GM12878 (cell line): Measurements from ENCODE around the gene SLC22A12. TPM values are rescaled to one million over a fixed set of nuclear protein-coding genes. Genes with fewer than 3 reads are reported as not detected.

Source experiments
- ATAC-seq: fragments of 200-7000 bp; cut with Tn5 transposase; 3 replicates; pipeline ENCODE4 v1.9.1; 2020; ENCODE audit warnings: mild to moderate bottlenecking, moderate library complexity
- BruUV-seq: library from RNA; stranded (reverse); fragments of 400-500 nt; replicated peaks from 2 replicates; lab custom pipeline; 2021; lab: Mats Ljungman, UMichigan
- CTCF ChIA-PET: fragments of 300-600 bp; sonication (Branson Sonifier 250); formaldehyde crosslinking; extraction: SDS; loops from one replicate; lab custom pipeline; 2021; ENCODE audit warnings: inconsistent platforms; lab: Yijun Ruan, JAX
- POLR2A ChIA-PET: fragments of 350-600 bp; formaldehyde crosslinking; extraction: SDS; loops from one replicate; lab custom pipeline; 2021; ENCODE audit warnings: inconsistent platforms; lab: Charles Lee
- RAD21 ChIA-PET: fragments of 300-600 bp; sonication (Branson Sonifier 250); formaldehyde crosslinking; loops from one replicate; lab custom pipeline; 2023; ENCODE audit warnings: antibody characterized with exemption; ENCODE audit not compliant: unreplicated experiment; lab: Charles Lee
- SMC1A ChIA-PET: fragments of 300-600 bp; sonication (Branson Sonifier 250); formaldehyde crosslinking; loops from one replicate; lab custom pipeline; 2023; ENCODE audit not compliant: unreplicated experiment, uncharacterized antibody; lab: Charles Lee
- DNase-seq: peaks from one replicate; pipeline ENCODE4 v3.0.0-alpha.2; 2011; ENCODE audit warnings: low read depth, low spot score
- FAIRE-seq: peaks from 3 replicates; lab custom pipeline; 2011; peaks lifted over from hg19 to GRCh38; lab: Jason Lieb, UNC
- H2AFZ ChIP-seq: 2 replicates; pipeline ENCODE4 v1.6.0; 2011; ENCODE audit warnings: low read depth, low read length, control low read depth; ENCODE audit not compliant: control insufficient read depth
- H3K27ac ChIP-seq: 2 replicates; pipeline ENCODE4 v1.5.1; 2011; ENCODE audit warnings: control low read depth; ENCODE audit not compliant: control insufficient read depth, insufficient read depth
- H3K27me3 ChIP-seq, 2 experiments: replicated peaks in 1 of 2; 2 replicates each; pipeline versions ENCODE4 v1.6.0 to v1.6.1; 2011; ENCODE audit warnings: low read length in 1 of 2; ENCODE audit not compliant: control insufficient read depth in 2 of 2, insufficient read depth in 2 of 2
- H3K36me3 ChIP-seq, 2 experiments: 2 replicates each; pipeline ENCODE4 v1.5.1; 2011; ENCODE audit warnings: low read length in 1 of 2; ENCODE audit not compliant: control insufficient read depth in 2 of 2, insufficient read depth in 2 of 2
- H3K4me1 ChIP-seq: 2 replicates; pipeline ENCODE4 v1.6.1; 2011; ENCODE audit warnings: mild to moderate bottlenecking, low read length, moderate library complexity, mixed read lengths; ENCODE audit not compliant: control insufficient read depth, insufficient read depth
- H3K4me2 ChIP-seq: 2 replicates; pipeline ENCODE4 v1.6.0; 2011; ENCODE audit warnings: control low read depth; ENCODE audit not compliant: control insufficient read depth, insufficient read depth
- H3K4me3 ChIP-seq: fragments of 200-600 bp; sonication (generic); 2 replicates; pipeline ENCODE4 v1.5.1; 2016
- H3K79me2 ChIP-seq: 2 replicates; pipeline ENCODE4 v1.6.0; 2011; ENCODE audit warnings: low read length; ENCODE audit not compliant: control insufficient read depth, insufficient read depth
- H3K9ac ChIP-seq: 2 replicates; pipeline ENCODE4 v1.8.0; 2011; ENCODE audit warnings: low read length, control low read depth, mixed read lengths; ENCODE audit not compliant: control insufficient read depth, insufficient read depth
- H3K9me3 ChIP-seq: replicated peaks from 3 replicates; pipeline ENCODE4 v1.5.1; 2011; ENCODE audit warnings: mild to moderate bottlenecking, low read length; ENCODE audit not compliant: control insufficient read depth, insufficient read depth
- H4K20me1 ChIP-seq: 2 replicates; pipeline ENCODE4 v1.6.0; 2011; ENCODE audit not compliant: control insufficient read depth, insufficient read depth
- ATF3 ChIP-seq: IDR thresholded peaks from 2 replicates; pipeline ENCODE4 v1.6.1; 2011; ENCODE audit warnings: low read depth, mild to moderate bottlenecking, low read length, moderate library complexity, borderline replicate concordance; ENCODE audit errors: extremely low read depth
- BHLHE40 ChIP-seq, 2 experiments: fragments of 450-650 bp in 1 of 2; IDR thresholded peaks; 2 replicates each; pipeline ENCODE4 v1.6.1; 2011 to 2017; ENCODE audit warnings: low read depth in 2 of 2, borderline replicate concordance in 1 of 2, improper control_type of control experiment in 1 of 2, low read length in 1 of 2, mild to moderate bottlenecking in 1 of 2
- GABPA ChIP-seq: IDR thresholded peaks from 2 replicates; pipeline ENCODE4 v1.6.1; 2014; ENCODE audit warnings: antibody characterized with exemption, low read depth, mild to moderate bottlenecking, inconsistent platforms
- GATAD2B ChIP-seq: fragments of 450-650 bp; conservative IDR thresholded peaks from 2 replicates; pipeline ENCODE4 v1.6.1; 2017; ENCODE audit warnings: low read depth, mild to moderate bottlenecking, moderate library complexity
- KDM1A ChIP-seq: fragments of 200-600 bp; sonication (generic); IDR thresholded peaks from 2 replicates; pipeline ENCODE4 v1.6.1; 2016; ENCODE audit warnings: borderline replicate concordance
- NFYA ChIP-seq: IDR thresholded peaks from 2 replicates; pipeline ENCODE4 v1.6.1; 2011; ENCODE audit warnings: low read depth, mild to moderate bottlenecking, low read length, improper control_type of control experiment, borderline replicate concordance
- RBBP5 ChIP-seq: fragments of 200-600 bp; sonication (generic); conservative IDR thresholded peaks from 2 replicates; pipeline ENCODE4 v1.6.1; 2016
- SMAD5 ChIP-seq: IDR thresholded peaks from 2 replicates; pipeline ENCODE4 v1.6.1; 2016; ENCODE audit warnings: antibody characterized with exemption, low read depth
- STAT3 ChIP-seq: IDR thresholded peaks from 2 replicates; pipeline ENCODE4 v1.6.1; 2011; ENCODE audit warnings: low read depth, low read length, improper control_type of control experiment
- TAF1 ChIP-seq: IDR thresholded peaks from 2 replicates; pipeline ENCODE4 v1.6.1; 2011; ENCODE audit warnings: mild to moderate bottlenecking, low read depth, low read length, borderline replicate concordance
- TCF12 ChIP-seq: IDR thresholded peaks from 2 replicates; pipeline ENCODE4 v1.6.1; 2011; ENCODE audit warnings: low read depth, mild to moderate bottlenecking, low read length
- TCF7 ChIP-seq: IDR thresholded peaks from 2 replicates; pipeline ENCODE4 v1.6.1; 2014; ENCODE audit warnings: antibody characterized with exemption, borderline replicate concordance
- USF1 ChIP-seq: IDR thresholded peaks from 2 replicates; pipeline ENCODE4 v1.6.1; 2011; ENCODE audit warnings: borderline replicate concordance, low read depth, mild to moderate bottlenecking, moderate library complexity, mixed read lengths, low read length; ENCODE audit not compliant: insufficient read depth; ENCODE audit errors: extremely low read length
- USF2 ChIP-seq: IDR thresholded peaks from 2 replicates; pipeline ENCODE4 v1.6.1; 2011; ENCODE audit warnings: low read depth, low read length, improper control_type of control experiment, borderline replicate concordance
- YBX1 ChIP-seq: fragments of 450-650 bp; IDR thresholded peaks from 2 replicates; pipeline ENCODE4 v1.6.1; 2016; ENCODE audit warnings: antibody characterized with exemption
- YY1 ChIP-seq: IDR thresholded peaks from 2 replicates; pipeline ENCODE4 v1.6.1; 2011; ENCODE audit warnings: low read depth, mild to moderate bottlenecking, low read length
- ZNF217 ChIP-seq: fragments of 450-650 bp; IDR thresholded peaks from 2 replicates; pipeline ENCODE4 v1.6.1; 2017; ENCODE audit warnings: antibody characterized with exemption, mild to moderate bottlenecking
- ZNF274 ChIP-seq: IDR thresholded peaks from one replicate; pipeline ENCODE4 v1.8.0; 2011; ENCODE audit not compliant: insufficient read length, insufficient read depth
- ZZZ3 ChIP-seq: IDR thresholded peaks from 2 replicates; pipeline ENCODE4 v1.6.1; 2011; ENCODE audit warnings: low read depth; ENCODE audit not compliant: control insufficient read depth, insufficient read length
- WGBS: methylation state at CpG from one replicate; pipeline ENCODE4 v1.1.6; 2016; ENCODE audit warnings: low lambda C conversion rate; ENCODE audit not compliant: insufficient replicate concordance, insufficient coverage; ENCODE audit errors: missing lambda C conversion rate; 5-methylcytosine and 5-hydroxymethylcytosine counted together
- in situ Hi-C: fragments of 300-500 bp; cut with MboI; formaldehyde crosslinking; loops from 9 replicates; pipeline ENCODE4 v1.14.3; 2018; ENCODE audit warnings: mixed read lengths
- intact Hi-C: fragments of 100-400 bp; cut with micrococcal nuclease; formaldehyde crosslinking; loops from one replicate; pipeline ENCODE4 v1.14.2; 2022; ENCODE audit not compliant: unreplicated experiment
- polyA plus RNA-seq, 11 experiments: library from polyadenylated mRNA; depleted of rRNA in 4 of 11; unstranded in 6 of 11; stranded (reverse) in 5 of 11; fragments of >200 nt; fragmentation: Nextera tagmentation in 4 of 11; fragmentation: Illumina TruSeq in 1 of 11; extraction: Ambion mirVana in 4 of 11; extraction: Trizol in 1 of 11; gene quantifications; 1 replicate in 1 of 11; 2 replicates in 10 of 11; pipeline versions ENCODE4 v1.2.1 to v1.2.3, GENCODE V29; 2011 to 2016; ENCODE audit warnings: inconsistent platforms in 2 of 11, missing spikeins in 2 of 11, low read depth in 1 of 11
- total RNA-seq, 4 experiments: library from RNA; depleted of rRNA in 3 of 4; stranded (reverse); fragments of >200 nt in 3 of 4; fragmentation: Illumina TruSeq in 1 of 4; extraction: Trizol in 1 of 4; gene quantifications; 2 replicates each; pipeline versions ENCODE4 v1.2.1 to v1.2.3, GENCODE V29; 2013 to 2021

The SLC22A12 gene
- total and polyA plus RNA-seq, 10 of the 15 experiments (the other 5 are each of a cell fraction or from before 2014, with no cell fraction given), result not detected

- no peaks in the 10 kb centered on the region for H3K27me3 ChIP-seq
- POLR2A ChIA-PET, result no interaction called here
- TF ChIP-seq TCF7 (no peak), ATF3 (no peak), ZZZ3 (no peak), RBBP5 (no peak), BHLHE40 (IDR thresholded peaks at IDR 0.05; ENCODE audit: borderline replicate concordance in 1 of 2, low read depth in 2 of 2, low read length in 1 of 2) (no peak), TAF1 (no peak), USF1 (no peak), ZNF217 (no peak), SMAD5 (no peak), KDM1A (no peak), USF2 (no peak), NFYA (no peak), GATAD2B (no peak), YBX1 (no peak), YY1 (no peak), ZNF274 (no peak), TCF12 (no peak), STAT3 (no peak), GABPA (no peak)
- TF ChIP-seq, all 136 proteins: peak for 0
- in situ Hi-C loops (no loop called here), intact Hi-C loops (no loop called here)
- no peak overlapping the region for H2AFZ ChIP-seq
- H3K4me1 ChIP-seq, result no peaks in the 10 kb centered on the region
- no peak for DNase-seq
- ChIA-PET SMC1A (interaction anchor here (0.7 kb wide), 1 partner anchor 83 kb away, joined by 3 read pairs; no protein-coding TSS in a partner anchor), CTCF (no interaction called here), RAD21 (no interaction called here)
- ATAC-seq, result no peak
- no peak overlapping the region for H3K4me3 ChIP-seq
- FAIRE-seq, result no peak
- no TSS peak for BruUV-seq
- H3K36me3 ChIP-seq, result no peaks in the 10 kb centered on the region
- no peaks in the 10 kb centered on the region for H4K20me1 ChIP-seq
- no peaks in the 10 kb centered on the region for H3K79me2 ChIP-seq
- H3K4me2 ChIP-seq, result no peak overlapping the region
- WGBS, result 23% methylated on average over 22 of the region's 23 CpGs
- no peak overlapping the region for H3K9ac ChIP-seq
- no peaks in the 10 kb centered on the region; the same call in 1 of the 3 replicates for H3K9me3 ChIP-seq
- H3K27ac ChIP-seq, result no peak overlapping the region
Measured at GRCh38 chr11:64598797-64599697, 8.0 kb downstream of the SLC22A12 start.
